Nephron (organoid): ENCODE data around the gene ZNF493.

Experiments used
- H3K27ac Mint-ChIP-seq, 3 experiments: 2 replicates each; pipeline ENCODE4 v1.8.0; 2020; ENCODE audit warnings: mixed read lengths in 3 of 3, mild to moderate bottlenecking in 2 of 3, moderate library complexity in 1 of 3
- H3K27me3 Mint-ChIP-seq: 2 replicates; pipeline ENCODE4 v1.8.0; 2021; ENCODE audit warnings: low read depth, mild to moderate bottlenecking, moderate library complexity, mixed read lengths
- H3K36me3 Mint-ChIP-seq: 2 replicates; pipeline ENCODE4 v1.8.0; 2020; ENCODE audit warnings: low read depth, mixed read lengths
- H3K4me1 Mint-ChIP-seq: 2 replicates; pipeline ENCODE4 v1.8.0; 2020; ENCODE audit warnings: mixed read lengths
- H3K4me3 Mint-ChIP-seq, 3 experiments: 2 replicates each; pipeline ENCODE4 v1.8.0; 2020; ENCODE audit warnings: mild to moderate bottlenecking in 3 of 3, mixed read lengths in 3 of 3, moderate library complexity in 2 of 3
- H3K9me3 Mint-ChIP-seq: 2 replicates; pipeline ENCODE4 v1.8.0; 2020; ENCODE audit warnings: mixed read lengths
- TF ChIP-seq, protein P1 (sequence below), 3 experiments: fragments of 200-600 bp; sonication (generic); IDR thresholded peaks; one replicate each; pipeline ENCODE4 v1.5.0; 2021; ENCODE audit warnings: antibody characterized with exemption in 3 of 3; ENCODE audit not compliant: unreplicated experiment in 3 of 3

ZNF493 gene

DNA sequence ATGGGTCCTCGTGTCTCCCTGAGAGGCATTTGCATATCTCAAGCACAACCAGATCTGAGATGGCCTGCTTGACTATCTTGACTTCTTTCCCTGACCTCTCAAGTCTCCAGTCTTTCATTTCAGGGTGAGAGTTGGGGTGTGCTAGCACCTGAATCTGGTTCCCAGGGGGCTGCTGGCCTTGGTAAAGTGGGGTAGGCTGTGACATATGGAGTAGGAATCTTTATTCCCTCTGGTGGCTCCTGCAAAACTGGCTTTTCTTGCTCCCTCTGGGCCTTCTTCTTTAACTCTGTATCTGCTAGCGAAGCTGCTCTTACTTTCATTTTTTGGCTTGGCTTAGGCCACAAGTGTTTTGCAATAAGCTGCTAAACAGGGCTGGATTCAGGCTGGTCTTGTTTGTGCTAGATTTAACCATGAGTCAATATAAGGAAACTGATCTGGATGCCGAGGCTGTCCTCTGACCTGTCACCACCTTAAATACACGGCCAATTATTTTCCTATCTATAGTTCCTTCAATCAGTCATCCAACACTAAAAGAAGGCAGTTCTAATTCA lies 42.3 kb downstream of the ZNF493 start:
- Mint-ChIP-seq H3K27ac (no peak overlapping the region), H3K27me3 (peaks cover 4% of the 10 kb centered on the region), H3K4me1 (no peaks in the 10 kb centered on the region), H3K36me3 (peaks cover 35% of the 10 kb centered on the region), H3K4me3 (no peak overlapping the region), H3K9me3 (peaks cover 41% of the 10 kb centered on the region)
- TF ChIP-seq, protein P1, sequence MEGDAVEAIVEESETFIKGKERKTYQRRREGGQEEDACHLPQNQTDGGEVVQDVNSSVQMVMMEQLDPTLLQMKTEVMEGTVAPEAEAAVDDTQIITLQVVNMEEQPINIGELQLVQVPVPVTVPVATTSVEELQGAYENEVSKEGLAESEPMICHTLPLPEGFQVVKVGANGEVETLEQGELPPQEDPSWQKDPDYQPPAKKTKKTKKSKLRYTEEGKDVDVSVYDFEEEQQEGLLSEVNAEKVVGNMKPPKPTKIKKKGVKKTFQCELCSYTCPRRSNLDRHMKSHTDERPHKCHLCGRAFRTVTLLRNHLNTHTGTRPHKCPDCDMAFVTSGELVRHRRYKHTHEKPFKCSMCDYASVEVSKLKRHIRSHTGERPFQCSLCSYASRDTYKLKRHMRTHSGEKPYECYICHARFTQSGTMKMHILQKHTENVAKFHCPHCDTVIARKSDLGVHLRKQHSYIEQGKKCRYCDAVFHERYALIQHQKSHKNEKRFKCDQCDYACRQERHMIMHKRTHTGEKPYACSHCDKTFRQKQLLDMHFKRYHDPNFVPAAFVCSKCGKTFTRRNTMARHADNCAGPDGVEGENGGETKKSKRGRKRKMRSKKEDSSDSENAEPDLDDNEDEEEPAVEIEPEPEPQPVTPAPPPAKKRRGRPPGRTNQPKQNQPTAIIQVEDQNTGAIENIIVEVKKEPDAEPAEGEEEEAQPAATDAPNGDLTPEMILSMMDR (IDR thresholded peaks at IDR 0.05; ENCODE audit: unreplicated experiment in 3 of 3) = no peak

DNA sequence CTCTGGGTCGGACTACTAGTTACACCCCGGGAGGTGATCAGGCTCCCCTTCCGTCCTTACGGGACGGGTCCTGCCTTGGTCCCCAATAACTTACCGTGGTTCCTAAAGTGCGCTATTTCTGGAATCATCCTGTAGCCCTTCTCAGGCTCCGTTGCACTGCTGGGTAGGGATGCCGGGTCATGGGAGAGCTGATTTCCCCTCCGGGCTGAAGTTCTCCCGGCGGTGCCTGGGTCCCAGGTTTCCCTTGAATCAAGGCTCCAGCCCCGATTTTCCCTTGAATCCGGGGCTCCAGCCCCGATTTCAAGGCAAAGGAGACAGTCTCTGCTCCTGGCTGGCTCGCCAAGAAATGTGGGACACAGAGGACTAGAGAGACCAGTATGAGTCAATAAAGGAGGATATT lies 43.4 kb downstream of the ZNF493 start:
- Mint-ChIP-seq H3K27ac (no peak overlapping the region), H3K36me3 (peaks cover 43% of the 10 kb centered on the region), H3K9me3 (peaks cover 37% of the 10 kb centered on the region), H3K4me3 (no peak overlapping the region), H3K4me1 (no peaks in the 10 kb centered on the region), H3K27me3 (peaks cover 3% of the 10 kb centered on the region)
- TF ChIP-seq, protein P1 (IDR thresholded peaks at IDR 0.05; ENCODE audit: unreplicated experiment in 3 of 3) = no peak

DNA sequence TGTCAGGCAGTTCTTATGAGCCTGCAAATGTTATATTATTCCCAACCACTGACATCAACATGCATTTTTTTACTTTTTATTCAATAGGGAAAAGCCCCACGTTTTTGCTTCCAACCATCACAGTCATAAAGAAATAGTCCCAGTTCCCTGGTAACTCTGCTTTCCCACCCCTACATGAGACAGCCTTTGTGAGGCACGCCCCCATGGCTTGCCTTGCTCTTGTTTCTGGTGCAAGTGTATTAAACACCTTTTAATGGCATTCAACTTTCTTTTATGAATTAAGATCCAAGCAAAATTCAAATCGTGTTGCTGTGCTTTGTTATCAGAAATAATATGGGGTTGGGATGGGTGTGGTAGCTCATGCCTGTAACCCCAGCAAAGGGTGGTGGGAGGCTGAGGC lies 54.3 kb downstream of the ZNF493 start:
- no peaks in the 10 kb centered on the region for H3K27me3 Mint-ChIP-seq
- peaks cover 51% of the 10 kb centered on the region for H3K9me3 Mint-ChIP-seq
- no peaks in the 10 kb centered on the region for H3K4me1 Mint-ChIP-seq
- no peak overlapping the region for H3K4me3 Mint-ChIP-seq
- TF ChIP-seq, protein P1 (IDR thresholded peaks at IDR 0.05; ENCODE audit: unreplicated experiment in 3 of 3) = no peak
- H3K36me3 Mint-ChIP-seq = peaks cover 77% of the 10 kb centered on the region
- no peak overlapping the region for H3K27ac Mint-ChIP-seq

DNA sequence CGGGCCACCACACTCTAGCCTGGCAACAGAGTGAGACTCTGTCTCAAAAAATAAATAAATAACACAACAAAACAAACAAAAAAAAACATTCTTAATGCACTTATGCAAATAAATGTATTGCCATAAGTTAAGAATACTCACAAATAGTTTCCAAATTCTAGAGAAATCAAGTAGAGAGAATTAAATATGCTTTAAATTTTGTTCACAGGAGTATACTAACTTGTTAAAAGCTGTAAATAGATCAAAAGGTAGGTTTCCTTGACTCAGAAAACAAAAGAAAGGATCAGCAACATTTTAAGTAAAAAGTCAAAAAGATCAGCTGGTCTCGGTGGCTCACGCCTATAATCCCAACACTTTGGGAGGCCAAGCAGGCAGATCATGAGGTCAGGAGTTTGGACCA lies 58.0 kb downstream of the ZNF493 start:
- TF ChIP-seq, protein P1 (IDR thresholded peaks at IDR 0.05; ENCODE audit: unreplicated experiment in 3 of 3) = no peak

DNA sequence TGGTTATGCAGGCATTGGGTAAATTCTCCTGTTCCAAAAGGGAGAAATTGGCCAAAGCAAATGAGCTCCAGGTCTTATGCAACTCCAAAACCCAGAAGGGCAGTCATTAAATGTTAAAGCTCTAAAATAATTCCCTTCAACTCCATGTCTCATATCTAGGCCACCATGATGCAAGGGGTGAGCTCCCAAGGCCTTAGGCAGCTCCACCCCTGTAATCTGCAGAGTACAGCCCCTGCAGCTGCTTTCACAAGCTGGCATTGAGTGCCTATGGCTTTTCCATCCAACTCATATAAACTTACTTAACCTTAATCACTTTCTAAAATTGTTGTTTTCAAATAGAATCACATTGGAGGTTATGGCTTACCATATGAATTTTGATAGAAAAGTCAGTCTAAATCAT lies 63.8 kb downstream of the ZNF493 start:
- H3K4me3 Mint-ChIP-seq = no peak overlapping the region
- no peak overlapping the region for H3K27ac Mint-ChIP-seq
- H3K36me3 Mint-ChIP-seq = peaks cover 54% of the 10 kb centered on the region
- H3K4me1 Mint-ChIP-seq = peaks cover 5% of the 10 kb centered on the region
- TF ChIP-seq, protein P1 (IDR thresholded peaks at IDR 0.05; ENCODE audit: unreplicated experiment in 3 of 3) = no peak
- no peaks in the 10 kb centered on the region for H3K27me3 Mint-ChIP-seq
- H3K9me3 Mint-ChIP-seq = peaks cover 31% of the 10 kb centered on the region

More for the DNA sequence above, 58.0 kb downstream of the ZNF493 start:
- H3K27me3 Mint-ChIP-seq = no peaks in the 10 kb centered on the region
- H3K27ac Mint-ChIP-seq = no peak overlapping the region
- H3K4me3 Mint-ChIP-seq = no peak overlapping the region
- no peaks in the 10 kb centered on the region for H3K4me1 Mint-ChIP-seq
- peaks cover 40% of the 10 kb centered on the region for H3K9me3 Mint-ChIP-seq
- H3K36me3 Mint-ChIP-seq = peaks cover 60% of the 10 kb centered on the region

DNA sequence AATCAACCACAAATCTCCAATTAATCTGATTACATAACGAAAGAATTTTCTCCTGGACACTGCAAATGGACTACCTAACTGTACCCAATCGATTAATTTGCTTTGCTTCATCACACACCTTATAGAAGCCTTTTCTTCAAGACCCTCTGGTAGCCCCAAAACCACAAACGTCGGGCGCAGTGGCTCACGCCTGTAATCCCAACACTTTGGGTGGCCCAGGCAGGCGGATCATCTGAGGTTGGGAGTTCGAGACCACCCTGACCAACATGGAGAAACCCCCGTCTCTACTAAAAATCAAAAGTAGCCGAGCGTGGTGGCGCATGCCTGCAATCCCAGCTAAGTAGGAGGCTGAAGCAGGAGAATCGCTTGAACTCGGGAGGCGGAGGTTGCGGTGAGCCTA lies 65.6 kb downstream of the ZNF493 start:
- Mint-ChIP-seq H3K9me3 (peaks cover 22% of the 10 kb centered on the region), H3K36me3 (peaks cover 39% of the 10 kb centered on the region), H3K4me1 (peaks cover 5% of the 10 kb centered on the region), H3K27me3 (no peaks in the 10 kb centered on the region), H3K4me3 (peak overlapping the region; percentile 11 to 79 (median 57)), H3K27ac (no peak overlapping the region)
- TF ChIP-seq, protein P1 (IDR thresholded peaks at IDR 0.05; ENCODE audit: unreplicated experiment in 3 of 3) = no peak
